ENCODE measurements around the gene SLC11A2.

DNA sequence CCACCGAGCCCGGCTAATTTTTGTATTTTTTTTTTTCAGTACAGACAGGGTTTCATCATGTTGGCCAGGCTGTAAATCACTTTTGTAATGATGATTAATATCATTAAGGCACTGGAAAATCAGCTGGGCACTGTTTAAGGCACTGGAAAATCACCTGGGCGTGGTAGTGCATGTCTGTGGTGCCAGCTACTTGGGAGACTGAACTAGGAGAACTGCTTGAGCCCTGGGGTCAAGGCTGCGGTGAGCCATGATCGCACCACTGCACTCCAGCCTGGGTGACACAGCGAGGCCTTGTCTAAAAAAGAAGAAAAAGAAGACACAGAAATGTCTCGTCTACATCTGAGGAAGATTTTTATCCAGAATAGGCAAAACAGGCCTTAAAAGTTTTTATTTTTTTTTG lies 12.7 kb downstream of the SLC11A2 start:
- TF ChIP-seq, protein P1, sequence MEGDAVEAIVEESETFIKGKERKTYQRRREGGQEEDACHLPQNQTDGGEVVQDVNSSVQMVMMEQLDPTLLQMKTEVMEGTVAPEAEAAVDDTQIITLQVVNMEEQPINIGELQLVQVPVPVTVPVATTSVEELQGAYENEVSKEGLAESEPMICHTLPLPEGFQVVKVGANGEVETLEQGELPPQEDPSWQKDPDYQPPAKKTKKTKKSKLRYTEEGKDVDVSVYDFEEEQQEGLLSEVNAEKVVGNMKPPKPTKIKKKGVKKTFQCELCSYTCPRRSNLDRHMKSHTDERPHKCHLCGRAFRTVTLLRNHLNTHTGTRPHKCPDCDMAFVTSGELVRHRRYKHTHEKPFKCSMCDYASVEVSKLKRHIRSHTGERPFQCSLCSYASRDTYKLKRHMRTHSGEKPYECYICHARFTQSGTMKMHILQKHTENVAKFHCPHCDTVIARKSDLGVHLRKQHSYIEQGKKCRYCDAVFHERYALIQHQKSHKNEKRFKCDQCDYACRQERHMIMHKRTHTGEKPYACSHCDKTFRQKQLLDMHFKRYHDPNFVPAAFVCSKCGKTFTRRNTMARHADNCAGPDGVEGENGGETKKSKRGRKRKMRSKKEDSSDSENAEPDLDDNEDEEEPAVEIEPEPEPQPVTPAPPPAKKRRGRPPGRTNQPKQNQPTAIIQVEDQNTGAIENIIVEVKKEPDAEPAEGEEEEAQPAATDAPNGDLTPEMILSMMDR (IDR thresholded peaks at IDR 0.05): no peak
- no peak for TF ChIP-seq POLR2AphosphoS5 (IDR thresholded peaks at IDR 0.05)
- TF ChIP-seq EP300 (IDR thresholded peaks at IDR 0.05): no peak
